NT2/D1 (cell line): Measurements from ENCODE around the gene LRRN3.

Source experiments
- SUZ12 ChIP-seq: IDR thresholded peaks from 2 replicates; pipeline ENCODE4 v1.6.1; 2011; ENCODE audit not compliant: insufficient read length, insufficient read depth; ENCODE audit errors: extremely low read depth
- YY1 ChIP-seq: IDR thresholded peaks from 2 replicates; pipeline ENCODE4 v1.6.1; 2011; ENCODE audit not compliant: insufficient read length, insufficient read depth
- ZNF274 ChIP-seq: IDR thresholded peaks from 2 replicates; pipeline ENCODE4 v1.6.1; 2011; ENCODE audit warnings: mild to moderate bottlenecking, low read depth, low read length

- TF ChIP-seq ZNF274 (no peak), SUZ12 (no peak), YY1 (no peak)
These were observed 71.8 kb downstream of the LRRN3 start for GRCh38 chr7:111162692-111163091.
